Heart left ventricle (tissue), 16 donors: Measurements from ENCODE around the gene CENPP. TPM values are rescaled to one million over a fixed set of nuclear protein-coding genes. Genes with fewer than 3 reads are reported as not detected.
A peak's percentile ranks its signal among the peaks of the same experiment; 100 is the strongest.

Source experiments
- ATAC-seq, 4 donors: fragments of 200-7000 bp; cut with Tn5 transposase; one replicate each; pipeline ENCODE4 v1.9.1; 2020 to 2022; ENCODE audit warnings: moderate library complexity in 4 of 4, mild to moderate bottlenecking in 3 of 4, moderate number of reproducible peaks in 1 of 4
- DNase-seq, 5 donors: peaks; one replicate each; pipeline ENCODE4 v3.0.0-alpha.2; 2020
- H3K27ac ChIP-seq, 12 donors: fragments of 200-600 bp; sonication (generic) in 4 of 12; one replicate each; pipeline versions ENCODE4 v1.5.0 to v1.8.0; 2016 to 2022; ENCODE audit warnings: mild to moderate bottlenecking in 2 of 12
- H3K27me3 ChIP-seq, 9 donors: fragments of 200-600 bp; sonication (generic) in 2 of 9; one replicate each; pipeline versions ENCODE4 v1.5.1 to v1.8.0; 2016 to 2022; ENCODE audit warnings: mild to moderate bottlenecking in 3 of 9
- H3K36me3 ChIP-seq, 9 donors: fragments of 200-600 bp; sonication (generic) in 2 of 9; one replicate each; pipeline versions ENCODE4 v1.5.0 to v1.8.0; 2018 to 2022; ENCODE audit warnings: mild to moderate bottlenecking in 2 of 9
- H3K4me1 ChIP-seq, 12 donors: fragments of 200-600 bp; sonication (generic) in 4 of 12; one replicate each; pipeline versions ENCODE4 v1.5.0 to v1.8.0; 2016 to 2022; ENCODE audit warnings: mild to moderate bottlenecking in 3 of 12
- H3K4me3 ChIP-seq, 12 donors: fragments of 200-600 bp; sonication (generic) in 4 of 12; one replicate each; pipeline versions ENCODE4 v1.5.0 to v1.8.0; 2017 to 2022; ENCODE audit warnings: mild to moderate bottlenecking in 9 of 12, moderate library complexity in 4 of 12
- H3K9me3 ChIP-seq, 12 donors: fragments of 200-600 bp; sonication (generic) in 4 of 12; one replicate each; pipeline versions ENCODE4 v1.5.0 to v1.8.0; 2016 to 2022; ENCODE audit warnings: mild to moderate bottlenecking in 1 of 12
- POLR2A ChIP-seq, 2 donors: fragments of 450-650 bp; IDR thresholded peaks; one replicate each; pipeline ENCODE4 v1.6.1; 2017; ENCODE audit warnings: antibody characterized with exemption in 2 of 2, mild to moderate bottlenecking in 2 of 2, moderate library complexity in 2 of 2
- WGBS, 4 donors: extraction: QIAGEN DNeasy Blood & Tissue Kit in 2 of 4; methylation state at CpG; one replicate each; pipeline versions ENCODE4 v1.1.5 to v1.1.7; 2013 to 2018; 5-methylcytosine and 5-hydroxymethylcytosine counted together
- intact Hi-C, 10 donors: fragments of 100-400 bp; cut with DNase I; formaldehyde crosslinking; loops; one replicate each; pipeline versions ENCODE4 v1.11.1 to v1.14.2; 2022
- polyA plus RNA-seq, 2 donors: library from polyadenylated mRNA; stranded (reverse); fragments of 200-250 nt; gene quantifications; one replicate each; pipeline ENCODE4 v1.2.3, GENCODE V29; 2013
- total RNA-seq, 9 donors: library from RNA; depleted of rRNA in 2 of 9; stranded (reverse); fragments of >200 nt in 2 of 9; fragmentation: NEBNext Ultra II Directional in 3 of 9; extraction: Animal tissue kit (Norgen Biotek cat#: 25700) in 3 of 9; gene quantifications; one replicate each; pipeline versions ENCODE4 v1.1.0 to v1.2.4, GENCODE V29; 2016 to 2023
- TF ChIP-seq, protein P1 (sequence below), 12 donors: fragments of 200-600 bp; sonication (generic) in 4 of 12; IDR thresholded peaks; one replicate each; pipeline versions ENCODE4 v1.5.0 to v1.8.0; 2018 to 2022; ENCODE audit warnings: antibody characterized with exemption in 12 of 12, mild to moderate bottlenecking in 5 of 12
- donor health status: ischemic (EF 13 %, LVEDD 7.1; RV severe dilation, severe dysfunction).
- donor health status: healthy with polysubstance abuse.
- donor health status: DM: no; HTN: yes; CAD: no.
- donor health status: DM: no; HTN: no; CAD: no.
- donor health status: ischemic (EF 25% LVEDD 6.9; RV normal size, moderate dysfunction).
- donor health status: ischemic (EF 25% LVEDD 5.7; RV mildly dilated, moderate dysfunction).
- donor health status: healthy.
- donor health status: DM: yes; HTN: yes; CAD: no.
- donor health status: ischemic (EF 35%, LVEDD 5.7; RV mildly dilated, moderate dysfunction).
- donor health status: nonischemic (EF 11% LVEDD 7.7; RV severe dilation, severe dysfunction).
- donor health status: DM: yes; HTN: yes; CAD: no.
- donor health status: PGD.
- donor health status: ischemic (EF 29% LVEDD 5.4; RV normal size, mild dysfunction).
- donor health status: nonischemic (EF 23%, LVEDD 6.1; RV moderate dilation, normal function).

The CENPP gene
- total and polyA plus RNA-seq, 11 donors, result 1.1 to 5.8 (median 2.4) TPM

DNA sequence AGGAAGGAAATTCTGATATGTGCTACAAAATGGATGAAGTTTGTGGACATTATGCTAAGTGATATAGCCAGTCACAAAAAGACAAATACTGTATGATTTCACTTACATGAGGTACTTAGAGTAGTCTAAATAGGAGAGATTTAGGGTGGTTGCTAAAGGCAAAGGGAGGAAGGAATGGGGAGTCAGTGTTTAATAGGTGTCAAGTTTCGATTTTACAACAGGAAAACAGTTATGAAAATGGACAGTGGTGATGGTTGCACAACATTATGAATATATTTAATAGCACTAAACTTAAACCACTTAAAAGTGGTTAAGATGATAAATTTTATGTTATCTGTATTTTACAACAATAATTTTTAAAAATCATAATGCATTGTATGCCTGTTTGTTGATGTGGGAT lies 250.4 kb downstream of the CENPP start:
- TF ChIP-seq POLR2A (IDR thresholded peaks at IDR 0.05), result no peak
- TF ChIP-seq, protein P1, sequence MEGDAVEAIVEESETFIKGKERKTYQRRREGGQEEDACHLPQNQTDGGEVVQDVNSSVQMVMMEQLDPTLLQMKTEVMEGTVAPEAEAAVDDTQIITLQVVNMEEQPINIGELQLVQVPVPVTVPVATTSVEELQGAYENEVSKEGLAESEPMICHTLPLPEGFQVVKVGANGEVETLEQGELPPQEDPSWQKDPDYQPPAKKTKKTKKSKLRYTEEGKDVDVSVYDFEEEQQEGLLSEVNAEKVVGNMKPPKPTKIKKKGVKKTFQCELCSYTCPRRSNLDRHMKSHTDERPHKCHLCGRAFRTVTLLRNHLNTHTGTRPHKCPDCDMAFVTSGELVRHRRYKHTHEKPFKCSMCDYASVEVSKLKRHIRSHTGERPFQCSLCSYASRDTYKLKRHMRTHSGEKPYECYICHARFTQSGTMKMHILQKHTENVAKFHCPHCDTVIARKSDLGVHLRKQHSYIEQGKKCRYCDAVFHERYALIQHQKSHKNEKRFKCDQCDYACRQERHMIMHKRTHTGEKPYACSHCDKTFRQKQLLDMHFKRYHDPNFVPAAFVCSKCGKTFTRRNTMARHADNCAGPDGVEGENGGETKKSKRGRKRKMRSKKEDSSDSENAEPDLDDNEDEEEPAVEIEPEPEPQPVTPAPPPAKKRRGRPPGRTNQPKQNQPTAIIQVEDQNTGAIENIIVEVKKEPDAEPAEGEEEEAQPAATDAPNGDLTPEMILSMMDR (IDR thresholded peaks at IDR 0.05), result no peak
- WGBS, 4 donors, result 65 to 82% (median 73%) methylated on average over 1 of the region's 1 CpG
- intact Hi-C loops, result no loop called here
- no peak for DNase-seq
- H3K27me3 ChIP-seq, result no peaks in the 10 kb centered on the region
- no peak overlapping the region for H3K4me3 ChIP-seq
- no peaks in the 10 kb centered on the region for H3K36me3 ChIP-seq
- ATAC-seq, result no peak
- peaks cover 0 to 9% (median 0%) of the 10 kb centered on the region in 12 donors for H3K9me3 ChIP-seq
- no peak overlapping the region for H3K27ac ChIP-seq
- H3K4me1 ChIP-seq, result no peaks in the 10 kb centered on the region

DNA sequence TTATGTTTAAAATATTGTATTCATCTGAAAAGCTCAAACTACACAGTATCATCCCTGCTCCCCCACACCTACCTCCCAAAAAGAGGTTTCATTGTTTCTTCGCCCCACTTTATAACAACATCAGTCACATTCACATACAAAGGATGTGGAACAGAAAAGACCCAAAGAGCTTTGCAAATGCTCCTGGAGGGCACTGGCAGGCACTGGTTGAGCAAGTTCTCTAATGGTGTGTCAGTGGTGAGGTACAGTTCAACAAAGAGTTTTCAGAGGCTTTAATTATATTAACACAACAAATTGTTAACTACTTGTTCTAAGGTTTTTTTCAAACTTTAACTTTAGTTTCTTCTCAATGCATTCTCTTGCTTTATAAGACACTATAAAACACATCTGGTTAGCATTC lies 264.2 kb downstream of the CENPP start:
- H3K27ac ChIP-seq, result peak overlapping the region in 10 of 12 donors; percentile 2 to 71 (median 51)
- H3K4me3 ChIP-seq, result no peak overlapping the region
- no peaks in the 10 kb centered on the region for H3K27me3 ChIP-seq
- no peaks in the 10 kb centered on the region for H3K36me3 ChIP-seq
- TF ChIP-seq, protein P1 (IDR thresholded peaks at IDR 0.05), result no peak
- TF ChIP-seq POLR2A (IDR thresholded peaks at IDR 0.05), result no peak
- no peak for DNase-seq
- H3K9me3 ChIP-seq, result peaks cover 0 to 7% (median 0%) of the 10 kb centered on the region in 12 donors
- 51 to 68% (median 64%) methylated on average over 1 of the region's 1 CpG for WGBS, 4 donors
- H3K4me1 ChIP-seq, result peaks cover 0 to 42% (median 28%) of the 10 kb centered on the region in 12 donors
- ATAC-seq, result no peak
- intact Hi-C loops, result loop anchor here in 3 of 10 donors (5.0 to 10.0 kb wide), 3 partner anchors 53 to 75 kb away; partner anchors contain the start of gene ECM2 (in 2 of the 3)

DNA sequence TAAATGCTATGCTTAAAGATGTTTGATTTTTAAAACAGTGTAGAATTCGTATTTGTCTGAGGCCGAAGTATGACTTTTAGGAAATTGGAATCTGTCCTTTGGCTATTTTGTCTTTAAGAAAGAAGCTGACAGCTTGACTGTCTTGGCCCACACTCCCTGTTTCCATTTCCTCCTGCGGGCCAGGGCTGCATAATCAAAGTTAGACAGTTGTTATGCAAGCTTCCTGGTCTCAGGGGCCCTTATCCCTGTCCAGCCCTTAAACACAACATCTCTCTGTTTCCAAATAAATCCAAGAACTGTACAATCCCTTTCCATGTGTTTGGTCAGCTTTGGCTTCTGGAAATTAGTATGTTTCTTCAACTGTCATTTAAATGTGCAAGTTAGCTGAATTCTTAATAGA lies 264.6 kb downstream of the CENPP start:
- DNase-seq, result peak in 4 of 5 donors; percentile 75 to 85 (median 83)
- Histone ChIP-seq H3K4me3 (no peak overlapping the region), H3K27me3 (no peaks in the 10 kb centered on the region), H3K9me3 (peaks cover 0 to 7% (median 0%) of the 10 kb centered on the region in 12 donors), H3K4me1 (peaks cover 0 to 42% (median 28%) of the 10 kb centered on the region in 12 donors), H3K27ac (peak overlapping the region in 10 of 12 donors; percentile 2 to 71 (median 51)), H3K36me3 (no peaks in the 10 kb centered on the region)
- intact Hi-C loops, result loop anchor here in 3 of 10 donors (5.0 to 10.0 kb wide), 3 partner anchors 53 to 76 kb away; partner anchors contain the start of gene ECM2 (in 2 of the 3)
- WGBS, 4 donors, result 14 to 41% (median 19%) methylated on average over 3 of the region's 3 CpGs
- peak; percentile 91 to 98 (median 98) for ATAC-seq
- TF ChIP-seq, protein P1 (IDR thresholded peaks at IDR 0.05), result no peak
- no peak for TF ChIP-seq POLR2A (IDR thresholded peaks at IDR 0.05)

DNA sequence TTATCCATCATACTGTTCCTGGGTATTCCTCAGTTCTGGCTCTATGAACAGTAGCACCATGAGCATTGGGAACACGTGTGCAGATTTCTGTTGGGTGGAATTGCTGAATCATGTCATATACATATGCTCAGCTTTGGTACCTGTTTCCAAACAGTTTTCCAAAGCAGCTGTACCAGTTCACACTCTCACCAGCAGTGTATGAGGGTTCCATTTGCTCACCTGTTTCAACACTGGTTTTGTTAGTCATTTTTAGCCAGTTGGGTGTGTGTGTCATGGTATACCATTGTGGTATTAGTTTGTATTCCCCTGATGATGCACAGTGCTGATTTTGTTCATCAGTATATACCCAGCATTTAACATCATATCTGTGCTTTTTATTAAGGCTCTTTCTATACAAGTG lies 266.8 kb downstream of the CENPP start:
- Histone ChIP-seq H3K27me3 (no peaks in the 10 kb centered on the region), H3K36me3 (no peaks in the 10 kb centered on the region), H3K4me3 (no peak overlapping the region), H3K9me3 (no peaks in the 10 kb centered on the region), H3K4me1 (peaks cover 0 to 53% (median 33%) of the 10 kb centered on the region in 12 donors), H3K27ac (peak overlapping the region in 2 of 12 donors; percentile 47 to 54)
- ATAC-seq, result no peak
- DNase-seq, result no peak
- intact Hi-C loops, result loop anchor here in 3 of 10 donors (5.0 to 10.0 kb wide), 3 partner anchors 55 to 78 kb away; partner anchors contain the start of gene ECM2 (in 2 of the 3)
- no peak for TF ChIP-seq POLR2A (IDR thresholded peaks at IDR 0.05)
- 86 to 100% (median 96%) methylated on average over 1 of the region's 1 CpG for WGBS, 4 donors
